ENCODE measurements around the gene TMPRSS3.

The TMPRSS3 gene

GRCh38 chr21:42384156-42384945 lies 11.5 kb downstream of the TMPRSS3 start:
- no peak for TF ChIP-seq MAX (IDR thresholded peaks at IDR 0.05)
- TF ChIP-seq FOXM1 (IDR thresholded peaks at IDR 0.05; ENCODE audit: borderline replicate concordance, low read depth) = no peak
- TF ChIP-seq RAD21 (IDR thresholded peaks at IDR 0.05; ENCODE audit: low read depth) = no peak
- TF ChIP-seq ZBTB7A (IDR thresholded peaks at IDR 0.05; ENCODE audit: low read depth) = no peak
- no peak for TF ChIP-seq EGR1 (IDR thresholded peaks at IDR 0.05)
- TF ChIP-seq USF1 (IDR thresholded peaks at IDR 0.05) = no peak
- no peak for TF ChIP-seq CREB1 (IDR thresholded peaks at IDR 0.05; ENCODE audit: low read depth)
- TF ChIP-seq EP300 (IDR thresholded peaks at IDR 0.05; ENCODE audit: borderline replicate concordance) = no peak
- no peak for TF ChIP-seq NFIC (IDR thresholded peaks at IDR 0.05)
- TF ChIP-seq TAF1 (IDR thresholded peaks at IDR 0.05; ENCODE audit: low read depth) = no peak
- TF ChIP-seq TEAD4 (IDR thresholded peaks at IDR 0.05) = no peak

GRCh38 chr21:42383331-42383730 lies 12.5 kb downstream of the TMPRSS3 start:
- no peak for TF ChIP-seq USF1 (IDR thresholded peaks at IDR 0.05)
- TF ChIP-seq TAF1 (IDR thresholded peaks at IDR 0.05; ENCODE audit: low read depth) = no peak
- TF ChIP-seq CEBPB (IDR thresholded peaks at IDR 0.05) = no peak
- no peak for TF ChIP-seq YY1 (IDR thresholded peaks at IDR 0.05; ENCODE audit: low read depth)
- no peak for TF ChIP-seq EP300 (IDR thresholded peaks at IDR 0.05; ENCODE audit: borderline replicate concordance)
- TF ChIP-seq ZBTB7A (IDR thresholded peaks at IDR 0.05; ENCODE audit: low read depth) = no peak

GRCh38 chr21:42382915-42383314 lies 12.9 kb downstream of the TMPRSS3 start:
- TF ChIP-seq TAF1 (IDR thresholded peaks at IDR 0.05; ENCODE audit: low read depth) (no peak), REST (IDR thresholded peaks at IDR 0.05; ENCODE audit: low read depth) (no peak)

- TF ChIP-seq ZBTB7A (IDR thresholded peaks at IDR 0.05; ENCODE audit: low read depth) (no peak), RAD21 (IDR thresholded peaks at IDR 0.05; ENCODE audit: low read depth) (peak; percentile 89)
These were observed 14.4 kb downstream of the TMPRSS3 start for GRCh38 chr21:42381347-42381984.

GRCh38 chr21:42379426-42380215 lies 16.2 kb downstream of the TMPRSS3 start:
- TF ChIP-seq TEAD4 (IDR thresholded peaks at IDR 0.05) (no peak), EGR1 (IDR thresholded peaks at IDR 0.05) (no peak), USF1 (IDR thresholded peaks at IDR 0.05) (no peak), TAF1 (IDR thresholded peaks at IDR 0.05; ENCODE audit: low read depth) (no peak), YY1 (IDR thresholded peaks at IDR 0.05; ENCODE audit: low read depth) (no peak), ZBTB7A (IDR thresholded peaks at IDR 0.05; ENCODE audit: low read depth) (no peak)

GRCh38 chr21:42378418-42378817 lies 17.4 kb downstream of the TMPRSS3 start:
- TF ChIP-seq RAD21 (IDR thresholded peaks at IDR 0.05; ENCODE audit: low read depth) = no peak
- no peak for TF ChIP-seq NFIC (IDR thresholded peaks at IDR 0.05)
- TF ChIP-seq REST (IDR thresholded peaks at IDR 0.05; ENCODE audit: low read depth) = no peak
- no peak for TF ChIP-seq CREB1 (IDR thresholded peaks at IDR 0.05; ENCODE audit: low read depth)
- TF ChIP-seq TEAD4 (IDR thresholded peaks at IDR 0.05) = no peak
- TF ChIP-seq CEBPB (IDR thresholded peaks at IDR 0.05) = no peak
- TF ChIP-seq TAF1 (IDR thresholded peaks at IDR 0.05; ENCODE audit: low read depth) = no peak
- TF ChIP-seq YY1 (IDR thresholded peaks at IDR 0.05; ENCODE audit: low read depth) = no peak
- no peak for TF ChIP-seq EGR1 (IDR thresholded peaks at IDR 0.05)
- TF ChIP-seq USF1 (IDR thresholded peaks at IDR 0.05) = no peak
- no peak for TF ChIP-seq MAX (IDR thresholded peaks at IDR 0.05)
- TF ChIP-seq TCF12 (IDR thresholded peaks at IDR 0.05; ENCODE audit: low read depth) = no peak
- TF ChIP-seq FOXM1 (IDR thresholded peaks at IDR 0.05; ENCODE audit: borderline replicate concordance, low read depth) = no peak
- TF ChIP-seq EP300 (IDR thresholded peaks at IDR 0.05; ENCODE audit: borderline replicate concordance) = no peak
- TF ChIP-seq ZBTB7A (IDR thresholded peaks at IDR 0.05; ENCODE audit: low read depth) = no peak

Data from Ishikawa (cell line).